Measurements from ENCODE around the gene SPATA16. TPM values are rescaled to one million over a fixed set of nuclear protein-coding genes. Genes with fewer than 3 reads are reported as not detected.

SPATA16 gene
- polyA plus RNA-seq, 1 donor from 2014 or later: not detected

GRCh38 chr3:173003471-173003870 lies 137.6 kb downstream of the SPATA16 start:
- H3K4me3 ChIP-seq (ENCODE audit: low read length): no peak overlapping the region
- TF ChIP-seq RAD21 (conservative IDR thresholded peaks at IDR 0.05): no peak
- H3K27me3 ChIP-seq (ENCODE audit: insufficient read depth, low read depth, low read length): no peaks in the 10 kb centered on the region

GRCh38 chr3:173001622-173002021 lies 139.4 kb downstream of the SPATA16 start:
- Histone ChIP-seq H3K9me2 (ENCODE audit: insufficient read depth, low read length) (no peaks in the 10 kb centered on the region), H2AFZ (ENCODE audit: low read depth, low read length) (no peak overlapping the region), H3K27me3 (ENCODE audit: insufficient read depth, low read depth, low read length) (no peaks in the 10 kb centered on the region), H4K20me1 (ENCODE audit: insufficient read depth) (no peaks in the 10 kb centered on the region), H3K79me2 (replicated peaks; ENCODE audit: insufficient read depth, low read length) (no peaks in the 10 kb centered on the region), H3K4me2 (ENCODE audit: low read length) (no peak overlapping the region), H3K36me3 (ENCODE audit: insufficient read depth, low read length) (no peaks in the 10 kb centered on the region), H3K4me3 (ENCODE audit: low read length) (no peak overlapping the region), H3K9me3 (ENCODE audit: low read length) (no peaks in the 10 kb centered on the region), H3F3A (ENCODE audit: insufficient read depth, low read length, poor library complexity, severe bottlenecking) (no peaks in the 10 kb centered on the region), H3K27ac (ENCODE audit: low read length) (no peak overlapping the region), H3K9ac (ENCODE audit: low read length) (no peak overlapping the region)
- TF ChIP-seq SMC3 (conservative IDR thresholded peaks at IDR 0.05; ENCODE audit: poor library complexity): no peak

More at GRCh38 chr3:173003471-173003870, 137.6 kb downstream of the SPATA16 start:
- Histone ChIP-seq H2AFZ (ENCODE audit: low read depth, low read length) (no peak overlapping the region), H3K9ac (ENCODE audit: low read length) (no peak overlapping the region), H3K27ac (ENCODE audit: low read length) (no peak overlapping the region), H3K36me3 (ENCODE audit: insufficient read depth, low read length) (no peaks in the 10 kb centered on the region), H3K9me3 (ENCODE audit: low read length) (no peaks in the 10 kb centered on the region), H3K4me2 (ENCODE audit: low read length) (no peak overlapping the region), H4K20me1 (ENCODE audit: insufficient read depth) (no peaks in the 10 kb centered on the region), H3K9me2 (ENCODE audit: insufficient read depth, low read length) (no peaks in the 10 kb centered on the region), H3F3A (ENCODE audit: insufficient read depth, low read length, poor library complexity, severe bottlenecking) (no peaks in the 10 kb centered on the region), H3K79me2 (replicated peaks; ENCODE audit: insufficient read depth, low read length) (no peaks in the 10 kb centered on the region)

- H3F3A ChIP-seq (ENCODE audit: insufficient read depth, low read length, poor library complexity, severe bottlenecking): no peaks in the 10 kb centered on the region
- H3K9me2 ChIP-seq (ENCODE audit: insufficient read depth, low read length): no peaks in the 10 kb centered on the region
- H3K79me2 ChIP-seq (replicated peaks; ENCODE audit: insufficient read depth, low read length): no peaks in the 10 kb centered on the region
- H3K36me3 ChIP-seq (ENCODE audit: insufficient read depth, low read length): no peaks in the 10 kb centered on the region
- no peaks in the 10 kb centered on the region for H3K27me3 ChIP-seq (ENCODE audit: insufficient read depth, low read depth, low read length)
- H2AFZ ChIP-seq (ENCODE audit: low read depth, low read length): no peak overlapping the region
- H3K4me3 ChIP-seq (ENCODE audit: low read length): no peak overlapping the region
- H3K4me2 ChIP-seq (ENCODE audit: low read length): no peak overlapping the region
- no peak for TF ChIP-seq EP300 (conservative IDR thresholded peaks at IDR 0.05; ENCODE audit: poor library complexity, severe bottlenecking)
- no peak for TF ChIP-seq TAF1 (IDR thresholded peaks at IDR 0.05; ENCODE audit: low read depth)
- TF ChIP-seq CTCF (IDR thresholded peaks at IDR 0.05; ENCODE audit: poor library complexity, severe bottlenecking): no peak
- no peak overlapping the region for H3K9ac ChIP-seq (ENCODE audit: low read length)
- H3K27ac ChIP-seq (ENCODE audit: low read length): no peak overlapping the region
- no peaks in the 10 kb centered on the region for H4K20me1 ChIP-seq (ENCODE audit: insufficient read depth)
- no peaks in the 10 kb centered on the region for H3K9me3 ChIP-seq (ENCODE audit: low read length)
Observed at GRCh38 chr3:173000553-173000952, 140.5 kb downstream of the SPATA16 start.

- Histone ChIP-seq H3K4me3 (ENCODE audit: low read length) (no peak overlapping the region), H3F3A (ENCODE audit: insufficient read depth, low read length, poor library complexity, severe bottlenecking) (no peaks in the 10 kb centered on the region), H3K79me2 (replicated peaks; ENCODE audit: insufficient read depth, low read length) (no peaks in the 10 kb centered on the region), H3K9me3 (ENCODE audit: low read length) (no peaks in the 10 kb centered on the region), H3K9me2 (ENCODE audit: insufficient read depth, low read length) (no peaks in the 10 kb centered on the region), H3K9ac (ENCODE audit: low read length) (no peak overlapping the region), H3K27me3 (ENCODE audit: insufficient read depth, low read depth, low read length) (no peaks in the 10 kb centered on the region), H4K20me1 (ENCODE audit: insufficient read depth) (no peaks in the 10 kb centered on the region), H2AFZ (ENCODE audit: low read depth, low read length) (no peak overlapping the region), H3K4me2 (ENCODE audit: low read length) (no peak overlapping the region), H3K27ac (ENCODE audit: low read length) (no peak overlapping the region), H3K36me3 (ENCODE audit: insufficient read depth, low read length) (no peaks in the 10 kb centered on the region)
- TF ChIP-seq MXI1 (conservative IDR thresholded peaks at IDR 0.05; ENCODE audit: poor library complexity, severe bottlenecking) (no peak), REST (IDR thresholded peaks at IDR 0.05; ENCODE audit: borderline replicate concordance) (no peak), POLR2AphosphoS5 (IDR thresholded peaks at IDR 0.05) (no peak), RAD21 (conservative IDR thresholded peaks at IDR 0.05) (no peak)
Observed at GRCh38 chr3:172993412-172993811, 147.6 kb downstream of the SPATA16 start.

All from neural cell (in vitro differentiated cells).